HEK293T (cell line): ENCODE measurements around the gene SLC16A12.

Source experiments
- CTCF ChIA-PET: fragments of 350-600 bp; formaldehyde crosslinking; extraction: SDS; loops from one replicate; lab custom pipeline; 2021; ENCODE audit warnings: antibody characterized with exemption, inconsistent platforms; lab: Yijun Ruan, JAX
- POLR2A ChIA-PET: fragments of 350-600 bp; formaldehyde crosslinking; extraction: SDS; loops from one replicate; lab custom pipeline; 2020; ENCODE audit warnings: antibody characterized with exemption, inconsistent platforms; lab: Yijun Ruan, JAX
- DNase-seq: peaks from one replicate; pipeline ENCODE4 v3.0.0; 2012; ENCODE audit warnings: mixed read lengths; ENCODE audit errors: extremely low spot score
- ARNT ChIP-seq: fragments of 450-650 bp; IDR thresholded peaks from 2 replicates; pipeline ENCODE4 v1.6.1; 2017; ENCODE audit warnings: mild to moderate bottlenecking
- BHLHE40 ChIP-seq: fragments of 450-650 bp; IDR thresholded peaks from 2 replicates; pipeline ENCODE4 v1.6.1; 2016; ENCODE audit warnings: mild to moderate bottlenecking, moderate library complexity, borderline replicate concordance
- CTBP1 ChIP-seq: fragments of 450-650 bp; IDR thresholded peaks from 2 replicates; pipeline ENCODE4 v1.6.1; 2016; ENCODE audit warnings: borderline replicate concordance
- ELF4 ChIP-seq: fragments of 450-650 bp; IDR thresholded peaks from 2 replicates; pipeline ENCODE4 v1.6.1; 2017; ENCODE audit warnings: antibody characterized with exemption
- FOXA1 ChIP-seq: fragments of 450-650 bp; IDR thresholded peaks from 2 replicates; pipeline ENCODE4 v1.6.1; 2016; ENCODE audit warnings: mild to moderate bottlenecking
- FOXK2 ChIP-seq: fragments of 450-650 bp; IDR thresholded peaks from 2 replicates; pipeline ENCODE4 v1.6.1; 2016; ENCODE audit warnings: mild to moderate bottlenecking
- FOXM1 ChIP-seq: fragments of 450-650 bp; IDR thresholded peaks from 2 replicates; pipeline ENCODE4 v1.6.1; 2017; ENCODE audit warnings: mild to moderate bottlenecking, borderline replicate concordance
- HDGF ChIP-seq: fragments of 450-650 bp; IDR thresholded peaks from 2 replicates; pipeline ENCODE4 v1.6.1; 2017; ENCODE audit warnings: antibody characterized with exemption, borderline replicate concordance
- L3MBTL2 ChIP-seq: fragments of 450-650 bp; conservative IDR thresholded peaks from 2 replicates; pipeline ENCODE4 v1.6.1; 2016; ENCODE audit warnings: mild to moderate bottlenecking
- LEF1 ChIP-seq: fragments of 450-650 bp; IDR thresholded peaks from 2 replicates; pipeline ENCODE4 v1.6.1; 2017; ENCODE audit warnings: mild to moderate bottlenecking, borderline replicate concordance
- NFRKB ChIP-seq: fragments of 450-650 bp; IDR thresholded peaks from 2 replicates; pipeline ENCODE4 v1.6.1; 2016; ENCODE audit warnings: mild to moderate bottlenecking, moderate library complexity
- PKNOX1 ChIP-seq: fragments of 450-650 bp; IDR thresholded peaks from 2 replicates; pipeline ENCODE4 v1.6.1; 2016
- SP1 ChIP-seq: fragments of 450-650 bp; IDR thresholded peaks from 2 replicates; pipeline ENCODE4 v1.6.1; 2017
- SUZ12 ChIP-seq: fragments of 450-650 bp; IDR thresholded peaks from 2 replicates; pipeline ENCODE4 v1.6.1; 2016; ENCODE audit warnings: mild to moderate bottlenecking
- TARDBP ChIP-seq: fragments of 450-650 bp; IDR thresholded peaks from 2 replicates; pipeline ENCODE4 v1.6.1; 2016
- ZNF384 ChIP-seq: fragments of 450-650 bp; IDR thresholded peaks from 2 replicates; pipeline ENCODE4 v1.6.1; 2016

Gene SLC16A12

GRCh38 chr10:89479771-89480446 lies 55.5 kb downstream of the SLC16A12 start:
- TF ChIP-seq FOXA1 (no peak), BHLHE40 (no peak), SP1 (no peak), PKNOX1 (no peak), ZNF384 (no peak), LEF1 (no peak), FOXK2 (no peak), SUZ12 (no peak), TARDBP (no peak), L3MBTL2 (no peak), NFRKB (no peak), CTBP1 (no peak), ARNT (no peak), HDGF (no peak), ELF4 (no peak)
- ChIA-PET POLR2A (no interaction called here), CTCF (interaction anchor here (0.7 kb wide), 1 partner anchor 12 kb away, joined by 3 read pairs; no protein-coding TSS in a partner anchor)
- DNase-seq = no peak

- TF ChIP-seq FOXK2 (no peak), ARNT (no peak), SUZ12 (no peak), HDGF (no peak), NFRKB (no peak), BHLHE40 (no peak), FOXM1 (no peak), SP1 (no peak), CTBP1 (no peak), TARDBP (no peak), LEF1 (no peak), ZNF384 (no peak), FOXA1 (no peak)
- POLR2A ChIA-PET = no interaction called here
- CTCF ChIA-PET = interaction anchor here (0.7 kb wide), 1 partner anchor 11 kb away, joined by 3 read pairs; no protein-coding TSS in a partner anchor
- DNase-seq = no peak
Measured at GRCh38 chr10:89478739-89479654, 56.4 kb downstream of the SLC16A12 start.

- POLR2A ChIA-PET = no interaction called here
- DNase-seq = no peak
- CTCF ChIA-PET = no interaction called here
- TF ChIP-seq SP1 (no peak), TARDBP (no peak), ARNT (no peak), SUZ12 (no peak), NFRKB (no peak), CTBP1 (no peak), FOXM1 (no peak), L3MBTL2 (no peak), LEF1 (no peak), FOXA1 (no peak), FOXK2 (no peak), ZNF384 (no peak), PKNOX1 (no peak), ELF4 (no peak)
Measured at GRCh38 chr10:89478085-89478738, 57.2 kb downstream of the SLC16A12 start.

GRCh38 chr10:89476150-89476549 lies 59.2 kb downstream of the SLC16A12 start:
- CTCF ChIA-PET = interaction anchor here (0.7 kb wide), 1 partner anchor 87 kb away, joined by 3 read pairs; no protein-coding TSS in a partner anchor
- TF ChIP-seq ELF4 = no peak
- no peak for TF ChIP-seq FOXA1
- TF ChIP-seq SP1 = no peak
- TF ChIP-seq CTBP1 = no peak
- TF ChIP-seq PKNOX1 = no peak
- no peak for TF ChIP-seq ZNF384
- TF ChIP-seq LEF1 = no peak
- no peak for TF ChIP-seq HDGF
- no peak for TF ChIP-seq NFRKB
- no peak for TF ChIP-seq FOXK2
- TF ChIP-seq TARDBP = no peak
- no peak for TF ChIP-seq SUZ12
- POLR2A ChIA-PET = no interaction called here
- no peak for DNase-seq

GRCh38 chr10:89475591-89475998 lies 59.8 kb downstream of the SLC16A12 start:
- POLR2A ChIA-PET = no interaction called here
- CTCF ChIA-PET = no interaction called here
- no peak for DNase-seq
- no peak for TF ChIP-seq SP1
- TF ChIP-seq ZNF384 = no peak
- no peak for TF ChIP-seq NFRKB
- TF ChIP-seq SUZ12 = no peak
- TF ChIP-seq L3MBTL2 = no peak
- no peak for TF ChIP-seq FOXK2
- no peak for TF ChIP-seq TARDBP
- TF ChIP-seq ARNT = no peak
- TF ChIP-seq HDGF = no peak
- TF ChIP-seq CTBP1 = no peak
- TF ChIP-seq PKNOX1 = no peak
